ENCODE results near the gene TNP2.
"Not testable (repeated sequence)": the region's sequence is repeated elsewhere in the genome, so short reads cannot be mapped to it uniquely, and the experiment has no call there.

The TNP2 gene

DNA sequence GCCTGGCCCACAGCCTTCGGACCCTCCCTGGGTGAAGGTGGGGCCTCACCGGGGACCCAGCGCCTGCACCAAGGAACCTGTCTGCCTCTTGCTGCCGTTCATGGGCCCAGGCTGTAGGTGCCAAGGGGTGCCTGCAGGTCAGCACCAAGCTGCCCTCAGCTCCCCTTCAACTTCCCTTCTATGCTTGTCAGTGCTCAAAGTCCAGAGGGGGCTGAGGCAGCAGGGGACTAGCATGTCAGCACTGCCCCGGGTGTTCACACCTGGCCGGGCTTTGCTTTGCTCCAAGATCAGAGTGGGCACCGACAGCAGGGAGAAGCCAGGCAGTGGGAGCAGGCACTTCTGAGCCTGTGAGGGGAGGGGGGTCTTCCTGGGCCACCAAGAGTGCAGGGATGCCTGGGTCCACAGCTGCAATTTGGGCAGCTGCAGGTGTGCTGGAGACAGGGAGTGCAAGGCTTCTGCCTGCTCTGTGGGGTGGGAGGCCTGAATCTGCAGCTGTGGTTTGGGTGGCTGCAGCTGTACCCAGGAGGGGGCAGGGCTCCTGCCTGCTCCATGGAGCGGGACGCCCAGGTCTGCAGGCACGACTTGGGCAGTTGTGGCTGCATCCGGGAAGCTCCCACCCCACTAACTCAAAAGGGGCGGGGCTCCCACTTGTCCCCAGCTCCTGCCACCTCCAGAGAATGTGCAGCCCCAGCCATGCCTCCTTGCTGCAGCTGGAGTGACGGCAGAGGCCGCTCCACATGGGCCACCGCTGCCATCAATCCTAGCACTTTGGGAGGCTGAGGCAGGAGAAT lies 39.6 kb upstream of the TNP2 start:
- H3K4me2 ChIP-seq (ENCODE audit: low read length) = no peak overlapping the region
- H3K27me3 ChIP-seq (ENCODE audit: control insufficient read depth, insufficient read depth, low read length) = peaks cover 11% of the 10 kb centered on the region
- H3K4me1 ChIP-seq (ENCODE audit: control insufficient read depth, insufficient read depth, low read length) = peaks cover 15% of the 10 kb centered on the region
- H3K9ac ChIP-seq (ENCODE audit: low read depth, low read length) = no peak overlapping the region
- no peak overlapping the region for H3K4me3 ChIP-seq (ENCODE audit: low read length)
- H3K36me3 ChIP-seq (ENCODE audit: insufficient read depth, low read length) = no peaks in the 10 kb centered on the region
- H3K9me3 ChIP-seq (replicated peaks; ENCODE audit: low read length) = no peaks in the 10 kb centered on the region

DNA sequence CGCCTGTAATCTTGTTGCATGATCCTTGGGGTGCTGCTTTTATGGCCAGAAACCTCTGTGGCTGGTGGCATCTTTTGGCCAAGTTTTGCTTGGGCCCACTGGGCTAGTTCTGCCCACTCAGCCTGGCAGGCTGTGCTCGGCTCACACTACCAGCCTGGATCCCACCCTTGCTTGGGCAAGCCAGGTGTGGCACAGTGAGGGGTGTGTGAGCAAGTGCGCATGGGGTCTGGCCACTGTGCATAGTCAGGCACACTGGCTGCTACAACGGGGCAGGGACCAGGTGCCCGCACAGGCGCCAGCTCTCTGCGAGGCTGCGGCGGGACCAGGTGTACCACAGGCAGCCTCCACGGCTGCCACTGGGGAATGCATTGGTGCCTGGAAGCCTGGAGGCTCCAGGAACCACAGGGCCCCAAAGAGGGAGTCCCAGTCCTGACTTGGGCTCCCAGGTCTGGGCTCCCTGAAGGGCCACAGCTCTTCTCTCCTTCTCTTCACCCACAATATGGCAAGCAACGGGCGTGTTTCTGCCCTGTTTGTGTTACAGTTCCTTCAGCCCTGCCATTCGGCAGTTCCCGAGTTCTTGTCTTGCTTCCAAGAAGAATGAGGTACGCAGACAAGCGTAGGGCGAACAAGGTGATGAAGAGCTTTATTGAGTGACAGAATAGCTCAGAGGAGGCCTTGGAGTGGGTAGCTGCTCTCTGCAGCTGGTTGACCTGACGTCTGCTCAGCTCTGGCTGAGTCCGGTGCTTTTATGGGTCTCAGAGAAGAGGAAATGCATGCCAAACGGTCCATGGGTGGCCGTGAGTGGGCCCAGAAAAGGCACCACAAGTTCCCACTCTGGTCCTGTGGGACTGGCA lies 38.7 kb upstream of the TNP2 start:
- no peaks in the 10 kb centered on the region for H3K9me3 ChIP-seq (replicated peaks; ENCODE audit: low read length)
- H3K4me3 ChIP-seq (ENCODE audit: low read length) = no peak overlapping the region
- H3K4me2 ChIP-seq (ENCODE audit: low read length) = no peak overlapping the region
- peaks cover 11% of the 10 kb centered on the region for H3K27me3 ChIP-seq (ENCODE audit: control insufficient read depth, insufficient read depth, low read length)
- H3K4me1 ChIP-seq (ENCODE audit: control insufficient read depth, insufficient read depth, low read length) = peaks cover 11% of the 10 kb centered on the region
- no peak overlapping the region for H3K9ac ChIP-seq (ENCODE audit: low read depth, low read length)
- H3K36me3 ChIP-seq (ENCODE audit: insufficient read depth, low read length) = no peaks in the 10 kb centered on the region

DNA sequence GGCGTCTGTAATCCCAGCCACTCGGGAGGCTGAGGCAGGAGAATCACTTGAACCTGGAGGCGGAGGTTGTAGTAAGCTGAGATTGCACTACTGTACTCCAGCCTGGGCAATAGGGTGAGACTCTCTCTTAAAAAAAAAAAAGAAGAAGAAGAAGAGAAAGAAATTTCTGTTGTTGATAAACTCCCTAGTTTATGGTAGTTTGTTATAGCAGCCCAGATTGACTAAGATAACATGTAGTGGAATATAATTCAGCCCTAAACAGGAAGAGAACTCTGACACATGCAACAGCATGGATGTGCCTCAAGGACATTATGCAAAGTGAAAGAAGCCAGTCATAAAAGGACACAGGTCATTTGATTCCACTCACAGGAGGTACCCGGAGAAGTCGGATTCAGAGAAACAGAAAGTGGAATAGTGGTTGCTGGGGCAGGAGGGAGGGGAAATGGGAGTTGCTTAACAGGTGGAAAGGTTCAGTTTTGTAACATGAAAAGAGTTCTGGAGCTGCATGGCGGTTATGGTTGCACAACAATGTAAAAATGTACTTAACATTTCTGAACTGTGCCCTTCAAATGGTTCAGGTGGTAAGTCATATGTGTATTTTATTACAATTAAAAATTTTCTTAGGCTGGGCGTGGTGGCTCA lies 38.0 kb upstream of the TNP2 start:
- H3K4me2 ChIP-seq (ENCODE audit: low read length) = no peak overlapping the region
- H3K36me3 ChIP-seq (ENCODE audit: insufficient read depth, low read length) = no peaks in the 10 kb centered on the region
- H3K4me3 ChIP-seq (ENCODE audit: low read length) = no peak overlapping the region
- H3K9ac ChIP-seq (ENCODE audit: low read depth, low read length) = no peak overlapping the region
- peaks cover 11% of the 10 kb centered on the region for H3K27me3 ChIP-seq (ENCODE audit: control insufficient read depth, insufficient read depth, low read length)
- no peaks in the 10 kb centered on the region for H3K9me3 ChIP-seq (replicated peaks; ENCODE audit: low read length)
- H3K4me1 ChIP-seq (ENCODE audit: control insufficient read depth, insufficient read depth, low read length) = peaks cover 4% of the 10 kb centered on the region

DNA sequence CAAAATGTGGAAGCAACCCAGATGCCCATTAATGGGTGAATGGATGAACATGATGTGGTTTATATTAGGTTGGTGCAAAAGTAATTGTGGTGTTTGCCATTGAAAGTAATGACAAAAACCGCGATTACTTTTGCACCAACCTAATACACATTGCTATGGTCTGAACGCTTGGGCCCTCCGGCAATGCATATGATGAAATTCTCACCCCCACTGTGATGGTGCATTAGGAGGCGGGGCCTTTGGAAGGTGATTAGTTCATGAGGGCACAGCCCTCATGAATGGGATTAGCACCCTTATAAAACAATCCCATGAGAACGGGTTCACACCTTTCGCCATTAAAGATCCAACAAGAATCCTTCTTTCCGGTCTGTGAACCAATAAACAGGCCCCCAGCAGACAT lies 37.3 kb upstream of the TNP2 start:
- H3K9me3 ChIP-seq (replicated peaks; ENCODE audit: low read length) = no peaks in the 10 kb centered on the region
- H3K36me3 ChIP-seq (ENCODE audit: insufficient read depth, low read length) = no peaks in the 10 kb centered on the region
- peaks cover 11% of the 10 kb centered on the region for H3K27me3 ChIP-seq (ENCODE audit: control insufficient read depth, insufficient read depth, low read length)
- H3K9ac ChIP-seq (ENCODE audit: low read depth, low read length) = no peak overlapping the region
- no peak overlapping the region for H3K4me2 ChIP-seq (ENCODE audit: low read length)
- no peaks in the 10 kb centered on the region for H3K4me1 ChIP-seq (ENCODE audit: control insufficient read depth, insufficient read depth, low read length)
- no peak overlapping the region for H3K4me3 ChIP-seq (ENCODE audit: low read length)

DNA sequence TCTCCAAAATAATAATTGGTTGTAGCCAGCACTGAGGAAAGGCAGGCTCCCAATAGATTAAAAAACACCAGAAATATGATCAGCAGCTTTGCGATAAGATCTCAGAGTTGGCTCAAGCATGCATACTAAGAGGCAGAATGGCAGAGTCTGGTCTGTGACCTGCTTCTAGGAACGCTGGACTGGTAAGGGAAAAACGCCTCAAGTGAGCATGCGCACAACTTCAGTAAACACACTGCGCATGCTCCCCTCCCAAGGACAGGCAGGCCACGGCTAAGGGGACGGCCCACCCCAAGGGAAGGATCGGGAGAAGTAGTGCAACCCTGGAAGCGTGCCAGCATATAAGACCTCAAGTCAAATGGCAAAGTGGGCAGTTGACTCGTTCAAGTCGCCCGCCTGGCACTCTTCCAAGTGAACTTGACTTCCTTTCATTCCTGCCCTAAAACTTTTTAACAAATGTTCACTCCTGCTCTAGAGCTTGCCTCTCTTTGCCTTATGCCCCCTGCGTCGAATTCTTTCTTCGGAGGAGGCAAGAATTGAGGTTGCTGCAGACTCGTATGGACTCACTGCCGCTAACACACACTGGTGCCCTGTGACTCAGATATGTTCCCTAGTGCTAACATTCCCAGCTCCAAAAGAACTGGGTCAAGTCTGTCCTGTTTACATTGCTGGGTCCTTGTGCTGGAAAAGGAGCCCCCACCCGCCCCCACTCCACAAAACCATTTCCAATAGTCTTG lies 34.4 kb upstream of the TNP2 start:
- Histone ChIP-seq H3K9ac (ENCODE audit: low read depth, low read length) (no peak overlapping the region), H3K36me3 (ENCODE audit: insufficient read depth, low read length) (no peaks in the 10 kb centered on the region), H3K9me3 (replicated peaks; ENCODE audit: low read length) (no peaks in the 10 kb centered on the region), H3K4me2 (ENCODE audit: low read length) (no peak overlapping the region), H3K4me3 (ENCODE audit: low read length) (no peak overlapping the region), H3K27me3 (ENCODE audit: control insufficient read depth, insufficient read depth, low read length) (peaks cover 3% of the 10 kb centered on the region), H3K4me1 (ENCODE audit: control insufficient read depth, insufficient read depth, low read length) (no peaks in the 10 kb centered on the region)

DNA sequence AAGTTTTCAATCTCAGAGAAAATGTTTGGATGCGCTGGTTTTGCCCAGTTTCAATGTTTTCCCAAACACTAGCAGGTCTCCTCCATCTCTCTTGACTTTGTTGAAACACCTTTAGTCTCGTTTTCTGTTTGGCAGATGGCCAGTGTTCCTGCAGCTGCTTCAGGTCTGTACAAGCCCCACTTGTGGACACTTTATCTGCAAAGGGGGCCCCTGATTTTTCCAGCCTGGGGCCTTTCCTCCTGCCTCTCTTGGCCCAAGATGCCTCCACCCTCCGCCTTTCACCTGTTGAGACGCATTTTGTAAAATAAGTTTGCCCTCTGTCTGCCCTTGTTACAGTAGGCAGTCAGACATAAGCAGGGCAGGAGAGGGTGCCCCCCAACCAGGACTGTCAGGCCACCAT lies 33.9 kb upstream of the TNP2 start:
- Histone ChIP-seq H3K4me1 (ENCODE audit: control insufficient read depth, insufficient read depth, low read length) (no peaks in the 10 kb centered on the region), H3K36me3 (ENCODE audit: insufficient read depth, low read length) (no peaks in the 10 kb centered on the region), H3K4me3 (ENCODE audit: low read length) (no peak overlapping the region), H3K9ac (ENCODE audit: low read depth, low read length) (no peak overlapping the region), H3K9me3 (replicated peaks; ENCODE audit: low read length) (no peaks in the 10 kb centered on the region), H3K27me3 (ENCODE audit: control insufficient read depth, insufficient read depth, low read length) (peaks cover 3% of the 10 kb centered on the region), H3K4me2 (ENCODE audit: low read length) (no peak overlapping the region)

DNA sequence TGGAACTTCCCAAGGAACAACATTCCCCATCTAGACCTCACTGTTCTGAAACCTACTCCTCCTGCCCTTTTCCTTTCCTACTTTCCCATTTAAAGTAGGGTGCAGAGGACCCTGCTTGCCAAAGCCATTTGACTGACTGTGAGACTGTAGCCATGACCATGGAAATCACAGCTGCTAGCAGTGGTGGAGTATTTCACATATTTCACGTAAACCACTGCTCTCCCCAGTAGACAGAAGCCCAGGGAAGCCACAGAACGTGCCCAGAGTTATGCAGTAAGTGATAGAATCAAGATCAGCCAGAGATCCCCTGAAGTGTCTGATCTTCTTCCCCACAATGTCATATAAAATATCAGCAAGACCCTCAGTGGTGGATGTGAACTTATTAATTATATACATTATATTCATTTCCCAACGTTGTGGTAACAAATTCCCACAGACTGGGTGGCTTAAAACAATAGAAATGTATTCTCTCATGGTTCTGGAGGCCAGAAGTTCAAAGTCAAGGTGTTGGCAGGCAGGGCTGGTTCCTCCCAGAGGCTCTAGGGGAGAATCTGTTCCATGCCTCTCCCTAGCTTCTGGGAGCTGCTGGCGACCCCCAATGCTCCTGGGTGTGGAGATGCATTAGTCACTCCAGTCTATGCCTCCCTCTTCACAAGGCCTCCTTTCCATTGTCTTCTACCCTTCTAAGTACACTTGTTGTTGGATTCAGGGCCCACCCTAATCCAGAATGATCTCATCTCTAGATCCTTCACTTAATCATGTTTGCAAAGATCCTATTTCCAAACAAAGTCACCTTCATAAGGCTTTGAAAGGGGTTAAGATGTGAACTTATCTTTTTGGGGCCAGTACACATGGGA lies 32.7 kb upstream of the TNP2 start:
- Histone ChIP-seq H3K36me3 (ENCODE audit: insufficient read depth, low read length) (no peaks in the 10 kb centered on the region), H3K4me3 (ENCODE audit: low read length) (no peak overlapping the region), H3K9me3 (replicated peaks; ENCODE audit: low read length) (no peaks in the 10 kb centered on the region), H3K9ac (ENCODE audit: low read depth, low read length) (no peak overlapping the region), H3K4me2 (ENCODE audit: low read length) (no peak overlapping the region), H3K4me1 (ENCODE audit: control insufficient read depth, insufficient read depth, low read length) (peaks cover 6% of the 10 kb centered on the region), H3K27me3 (ENCODE audit: control insufficient read depth, insufficient read depth, low read length) (no peaks in the 10 kb centered on the region)

DNA sequence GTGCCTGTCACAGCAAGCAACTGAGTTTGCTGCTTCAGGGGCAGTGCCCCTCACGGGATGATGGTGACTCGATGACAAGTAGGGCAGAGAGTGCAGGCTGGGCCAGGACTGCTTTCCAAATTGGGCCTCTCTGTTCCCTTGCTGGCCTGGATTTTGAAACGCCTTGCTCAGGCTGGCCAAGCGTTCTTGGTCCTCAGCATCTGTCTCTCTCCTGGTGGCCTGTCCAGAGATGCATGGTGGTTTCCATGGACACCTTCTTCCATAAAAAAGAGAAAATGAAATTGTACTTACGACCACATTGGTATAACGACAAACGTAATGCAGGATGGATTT lies 31.4 kb upstream of the TNP2 start:
- Histone ChIP-seq H3K4me1 (ENCODE audit: control insufficient read depth, insufficient read depth, low read length) (peaks cover 6% of the 10 kb centered on the region), H3K9ac (ENCODE audit: low read depth, low read length) (no peak overlapping the region), H3K4me2 (ENCODE audit: low read length) (no peak overlapping the region), H3K9me3 (replicated peaks; ENCODE audit: low read length) (no peaks in the 10 kb centered on the region), H3K27me3 (ENCODE audit: control insufficient read depth, insufficient read depth, low read length) (no peaks in the 10 kb centered on the region), H3K36me3 (ENCODE audit: insufficient read depth, low read length) (no peaks in the 10 kb centered on the region), H3K4me3 (ENCODE audit: low read length) (no peak overlapping the region)

DNA sequence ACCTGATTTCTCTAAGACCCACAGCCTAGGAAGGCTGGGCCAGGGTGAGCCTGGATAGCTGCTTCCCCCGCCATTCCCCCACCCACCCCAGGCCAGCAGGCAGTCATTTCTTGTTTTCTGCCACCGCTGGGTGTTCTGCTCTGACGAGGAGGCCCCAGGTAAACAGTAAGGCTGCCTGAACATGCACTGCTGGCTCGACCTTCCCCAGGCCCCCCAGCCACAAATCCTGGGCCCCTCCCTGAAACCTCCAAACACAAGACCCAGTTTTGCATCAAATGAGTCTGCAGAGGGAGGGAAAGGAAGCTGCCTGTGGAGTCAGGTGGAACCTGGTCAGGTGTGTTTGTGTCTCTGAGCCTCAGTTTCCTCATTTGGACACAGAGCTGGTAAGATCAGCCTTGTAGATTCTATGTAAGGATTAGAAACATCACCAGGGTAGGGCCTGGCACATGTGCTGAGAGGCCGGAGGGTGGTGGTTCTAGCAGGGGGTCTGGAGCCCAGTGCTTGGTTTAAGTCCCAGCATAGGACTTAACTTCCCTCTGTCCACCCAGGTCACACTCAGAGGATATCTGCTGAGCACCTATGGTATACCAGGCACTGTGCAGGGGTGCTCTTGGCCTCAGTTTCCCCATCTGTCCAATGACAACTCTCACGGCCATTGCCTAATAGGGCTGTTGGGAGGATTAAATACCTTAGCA lies 30.9 kb upstream of the TNP2 start:
- H3K4me1 ChIP-seq (ENCODE audit: control insufficient read depth, insufficient read depth, low read length) = peaks cover 6% of the 10 kb centered on the region

DNA sequence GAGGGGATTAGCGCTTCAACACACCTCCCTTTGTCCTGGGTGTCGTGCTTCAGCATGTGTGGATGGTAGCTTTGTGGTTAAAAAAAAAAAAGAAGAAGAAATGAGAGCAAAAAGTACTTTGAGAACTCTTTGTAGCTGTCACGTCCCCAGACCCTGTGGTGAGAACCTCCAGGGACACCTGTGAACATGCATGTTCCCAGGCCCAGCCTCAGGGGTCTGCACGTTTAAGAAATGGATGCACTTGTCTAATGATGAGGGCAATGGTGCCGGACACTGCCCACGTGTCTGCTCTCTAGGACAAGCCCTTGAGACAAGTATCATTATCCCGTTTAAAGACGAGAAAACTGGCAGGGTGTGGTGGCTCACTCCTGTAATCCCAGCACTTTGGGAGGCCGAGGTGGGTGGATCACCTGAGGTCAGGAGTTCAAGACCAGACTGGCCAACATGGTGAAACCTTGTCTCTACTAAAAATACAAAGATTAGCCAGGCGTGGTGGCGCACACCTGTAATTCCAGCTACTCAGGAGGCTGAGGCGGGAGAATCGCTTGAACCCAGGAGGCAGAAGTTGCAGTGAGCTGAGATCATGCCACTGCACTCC lies 29.9 kb upstream of the TNP2 start:
- H3K4me2 ChIP-seq (ENCODE audit: low read length); H3K4me3 ChIP-seq (ENCODE audit: low read length); H3K4me1 ChIP-seq (ENCODE audit: control insufficient read depth, insufficient read depth, low read length); H3K9me3 ChIP-seq (replicated peaks; ENCODE audit: low read length); H3K36me3 ChIP-seq (ENCODE audit: insufficient read depth, low read length); H3K9ac ChIP-seq (ENCODE audit: low read depth, low read length); H3K27me3 ChIP-seq (ENCODE audit: control insufficient read depth, insufficient read depth, low read length): not testable (repeated sequence)

More for the DNA sequence above, 30.9 kb upstream of the TNP2 start:
- H3K9me3 ChIP-seq (replicated peaks; ENCODE audit: low read length) = no peaks in the 10 kb centered on the region
- no peaks in the 10 kb centered on the region for H3K36me3 ChIP-seq (ENCODE audit: insufficient read depth, low read length)
- no peak overlapping the region for H3K4me3 ChIP-seq (ENCODE audit: low read length)
- H3K27me3 ChIP-seq (ENCODE audit: control insufficient read depth, insufficient read depth, low read length) = no peaks in the 10 kb centered on the region
- H3K9ac ChIP-seq (ENCODE audit: low read depth, low read length) = no peak overlapping the region
- H3K4me2 ChIP-seq (ENCODE audit: low read length) = no peak overlapping the region
